ENCODE data around the gene MLLT1. TPM values are rescaled to one million over a fixed set of nuclear protein-coding genes. Genes with fewer than 3 reads are reported as not detected.

Gene MLLT1
- total RNA-seq, 1 experiment from 2014 or later: 55.0 TPM

- DNase-seq (ENCODE audit: low read depth, low spot score) (peak; percentile 4), ATAC-seq (no peak)
- TF ChIP-seq ZBTB33 (IDR thresholded peaks at IDR 0.05; ENCODE audit: extremely low read depth, insufficient replicate concordance, low read length) (no peak), RAD21 (IDR thresholded peaks at IDR 0.05; ENCODE audit: low read depth) (no peak), ZNF274 (IDR thresholded peaks at IDR 0.05; ENCODE audit: low read depth, low read length) (no peak), ATF3 (IDR thresholded peaks at IDR 0.05) (no peak), ZFX (IDR thresholded peaks at IDR 0.05) (no peak), CEBPB (IDR thresholded peaks at IDR 0.05; ENCODE audit: low read depth) (no peak), EZH2 (IDR thresholded peaks at IDR 0.05) (no peak), EZH2phosphoT487 (IDR thresholded peaks at IDR 0.05; ENCODE audit: borderline replicate concordance) (no peak), TCF7L2 (IDR thresholded peaks at IDR 0.05; ENCODE audit: borderline replicate concordance, extremely low read depth, insufficient read depth, insufficient read length) (no peak), SIN3A (IDR thresholded peaks at IDR 0.05; ENCODE audit: low read depth) (no peak), MAX (IDR thresholded peaks at IDR 0.05) (no peak; the same call in 1 of the 2 replicates), CBX3 (IDR thresholded peaks at IDR 0.05; ENCODE audit: low read depth) (no peak), SRF (IDR thresholded peaks at IDR 0.05; ENCODE audit: low read depth) (no peak), FOSL1 (IDR thresholded peaks at IDR 0.05; ENCODE audit: low read depth) (no peak), YY1 (IDR thresholded peaks at IDR 0.05; ENCODE audit: extremely low read depth, insufficient replicate concordance, low read depth, low read length) (no peak), EGR1 (IDR thresholded peaks at IDR 0.05; ENCODE audit: low read depth) (no peak), POLR2AphosphoS5 (IDR thresholded peaks at IDR 0.05; ENCODE audit: low read depth, low read length) (no peak), CTCF (IDR thresholded peaks at IDR 0.05 in 2 of 3, conservative IDR thresholded peaks at IDR 0.05 in 1 of 3; ENCODE audit: borderline replicate concordance in 1 of 3, insufficient read depth in 1 of 3, low read depth in 2 of 3, low read length in 2 of 3) (no peak), POLR2A (IDR thresholded peaks at IDR 0.05; ENCODE audit: borderline replicate concordance, extremely low read depth, insufficient read depth, insufficient read length) (no peak), SP1 (IDR thresholded peaks at IDR 0.05; ENCODE audit: low read depth) (no peak)
- no peak overlapping the region for H3K4me3 ChIP-seq (replicated peaks in 1 of 2; ENCODE audit: low read depth in 1 of 2, low read length in 2 of 2)
- ChIA-PET RAD21 (ENCODE audit: low non-redundant PET in 1 of 2, low total read pairs in 2 of 2, uncharacterized antibody in 2 of 2, unreplicated experiment in 2 of 2) (no interaction called here), POLR2A (no interaction called here), CTCF (interaction anchor here (1.3 kb wide), 1 partner anchor 12 kb away, joined by 5 read pairs; no protein-coding TSS in a partner anchor)
- no peaks in the 10 kb centered on the region for H4K20me1 ChIP-seq (ENCODE audit: insufficient read depth)
- no peak overlapping the region for H3K27ac ChIP-seq (ENCODE audit: low read depth, low read length)
- H3K4me2 ChIP-seq (ENCODE audit: low read length): no peak overlapping the region
- H2AFZ ChIP-seq (ENCODE audit: low read depth, low read length, poor library complexity, severe bottlenecking): no peak overlapping the region
- peaks cover 0 to 11% of the 10 kb centered on the region in 2 experiments; a peak in 2 of 4 replicates for H3K4me1 ChIP-seq (ENCODE audit: control insufficient read depth in 1 of 2, insufficient read depth in 2 of 2, low read length in 2 of 2)
- intact Hi-C loops (cut with micrococcal nuclease): no loop called here
- no peak overlapping the region for H3K9ac ChIP-seq (ENCODE audit: low read length)
- BruUV-seq (replicated peaks): no TSS peak
- no peaks in the 10 kb centered on the region for H3K9me2 ChIP-seq (ENCODE audit: insufficient read depth)
- peaks cover 31% of the 10 kb centered on the region for H3K79me2 ChIP-seq (ENCODE audit: insufficient read depth, low read length)
- H3K9me3 ChIP-seq (ENCODE audit: control insufficient read depth in 1 of 2, insufficient read depth in 1 of 2, low read depth in 1 of 2, low read length in 2 of 2): no peaks in the 10 kb centered on the region
- peaks cover 0 to 2% of the 10 kb centered on the region in 2 experiments; a peak in 2 of 4 replicates for H3K36me3 ChIP-seq (ENCODE audit: control insufficient read depth in 1 of 2, insufficient read depth in 2 of 2, low read length in 2 of 2)
- no peaks in the 10 kb centered on the region for H3K27me3 ChIP-seq (ENCODE audit: insufficient read depth, low read length)
Observed at GRCh38 chr19:6229951-6230712, 49.6 kb downstream of the MLLT1 start.
